ENCODE data around the gene MARK3. TPM values are rescaled to one million over a fixed set of nuclear protein-coding genes. Genes with fewer than 3 reads are reported as not detected.

MARK3 gene
- polyA plus RNA-seq, 1 donor (not counting 4 experiments of a cell fraction or from before 2014, with no cell fraction given): 133 TPM

DNA sequence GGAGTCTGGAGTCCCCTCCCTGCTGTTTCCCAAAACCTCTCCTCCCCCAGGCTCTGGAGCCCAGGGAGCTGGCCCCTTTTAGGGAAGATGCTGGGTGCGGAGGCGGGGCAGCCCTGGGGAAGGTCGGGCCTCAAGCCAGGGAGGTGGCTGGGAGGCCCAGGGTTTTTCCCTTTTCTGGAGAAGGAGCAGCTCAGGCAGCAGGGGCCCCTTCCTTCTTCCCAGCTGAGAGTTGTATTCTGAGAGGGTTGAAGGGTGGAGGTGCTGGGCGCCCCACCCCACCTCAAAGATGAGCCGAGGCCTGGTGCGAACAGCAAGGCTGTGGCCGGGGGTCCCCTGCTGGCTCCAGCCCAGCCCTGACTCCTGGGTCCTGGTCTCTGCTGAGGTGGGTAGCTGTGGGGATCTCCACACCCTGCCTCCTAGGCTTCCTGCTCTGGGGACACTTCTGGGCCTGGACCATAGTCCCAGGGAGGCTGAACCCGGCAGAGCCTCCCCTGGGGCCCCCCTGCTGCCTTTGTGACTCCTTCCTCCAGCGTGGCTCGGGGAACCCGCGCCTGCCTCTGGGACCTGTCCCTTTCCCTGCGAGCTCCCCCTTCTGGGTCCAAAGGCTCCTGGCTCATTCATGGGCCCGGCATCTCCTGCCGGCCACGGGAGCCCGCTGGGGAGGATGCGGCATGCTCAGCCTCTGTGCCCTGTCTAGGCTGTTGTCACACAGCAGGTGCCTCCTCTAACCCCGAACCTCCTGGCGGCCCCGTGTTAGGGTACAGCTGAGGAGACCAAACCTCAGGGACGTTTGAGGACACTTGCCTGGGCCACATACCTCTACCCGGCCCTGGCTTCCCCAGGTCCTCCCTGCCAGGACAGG lies 148.2 kb downstream of the MARK3 start:
- DNase-seq (ENCODE audit: low read depth, low spot score) (no peak), FAIRE-seq (no peak)
- Histone ChIP-seq H3K4me3 (ENCODE audit: control insufficient read depth in 2 of 3, extremely low read depth in 1 of 3, insufficient read depth in 2 of 3, low read depth in 1 of 3, low read length in 3 of 3) (no peak overlapping the region), H3K79me2 (ENCODE audit: control insufficient read depth, insufficient read depth, low read length) (peaks cover 32% of the 10 kb centered on the region), H3K9ac (ENCODE audit: control insufficient read depth, extremely low read depth, insufficient read depth, low read length) (no peak overlapping the region), H3K9me3 (ENCODE audit: control insufficient read depth, low read depth, low read length) (no peaks in the 10 kb centered on the region), H4K20me1 (ENCODE audit: control insufficient read depth, extremely low read depth, insufficient read depth, low read length) (no peaks in the 10 kb centered on the region), H3K27me3 (ENCODE audit: control insufficient read depth, extremely low read depth, insufficient read depth, low read length) (no peaks in the 10 kb centered on the region), H3K4me2 (ENCODE audit: control insufficient read depth, extremely low read depth, insufficient read depth, low read depth, low read length) (no peak overlapping the region), H3K27ac (ENCODE audit: control insufficient read depth, insufficient read depth, low read length) (no peak overlapping the region), H3K9me1 (ENCODE audit: control insufficient read depth, extremely low read depth, insufficient read depth, low read length) (no peaks in the 10 kb centered on the region), H3K36me3 (ENCODE audit: control insufficient read depth in 2 of 2, extremely low read depth in 1 of 2, insufficient read depth in 2 of 2, low read length in 2 of 2) (peaks cover 8 to 22% of the 10 kb centered on the region in 2 experiments), H2AFZ (ENCODE audit: control insufficient read depth, low read length) (no peak overlapping the region), H3K4me1 (ENCODE audit: control insufficient read depth, extremely low read depth, insufficient read depth, low read length) (peaks cover 13% of the 10 kb centered on the region)
- dilution Hi-C loops (cut with MboI; ENCODE audit: extremely low pct_ligation_motif_present, low sequenced_read_pairs): no loop called here
- TF ChIP-seq, protein P1, sequence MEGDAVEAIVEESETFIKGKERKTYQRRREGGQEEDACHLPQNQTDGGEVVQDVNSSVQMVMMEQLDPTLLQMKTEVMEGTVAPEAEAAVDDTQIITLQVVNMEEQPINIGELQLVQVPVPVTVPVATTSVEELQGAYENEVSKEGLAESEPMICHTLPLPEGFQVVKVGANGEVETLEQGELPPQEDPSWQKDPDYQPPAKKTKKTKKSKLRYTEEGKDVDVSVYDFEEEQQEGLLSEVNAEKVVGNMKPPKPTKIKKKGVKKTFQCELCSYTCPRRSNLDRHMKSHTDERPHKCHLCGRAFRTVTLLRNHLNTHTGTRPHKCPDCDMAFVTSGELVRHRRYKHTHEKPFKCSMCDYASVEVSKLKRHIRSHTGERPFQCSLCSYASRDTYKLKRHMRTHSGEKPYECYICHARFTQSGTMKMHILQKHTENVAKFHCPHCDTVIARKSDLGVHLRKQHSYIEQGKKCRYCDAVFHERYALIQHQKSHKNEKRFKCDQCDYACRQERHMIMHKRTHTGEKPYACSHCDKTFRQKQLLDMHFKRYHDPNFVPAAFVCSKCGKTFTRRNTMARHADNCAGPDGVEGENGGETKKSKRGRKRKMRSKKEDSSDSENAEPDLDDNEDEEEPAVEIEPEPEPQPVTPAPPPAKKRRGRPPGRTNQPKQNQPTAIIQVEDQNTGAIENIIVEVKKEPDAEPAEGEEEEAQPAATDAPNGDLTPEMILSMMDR (optimal IDR thresholded peaks at IDR 0.05 in 1 of 3, IDR thresholded peaks at IDR 0.05 in 1 of 3, conservative IDR thresholded peaks at IDR 0.05 in 1 of 3; ENCODE audit: extremely low read depth in 1 of 3, insufficient read depth in 2 of 3, low read length in 3 of 3): no peak
- no peak for TF ChIP-seq EZH2 (IDR thresholded peaks at IDR 0.05; ENCODE audit: low read length)

DNA sequence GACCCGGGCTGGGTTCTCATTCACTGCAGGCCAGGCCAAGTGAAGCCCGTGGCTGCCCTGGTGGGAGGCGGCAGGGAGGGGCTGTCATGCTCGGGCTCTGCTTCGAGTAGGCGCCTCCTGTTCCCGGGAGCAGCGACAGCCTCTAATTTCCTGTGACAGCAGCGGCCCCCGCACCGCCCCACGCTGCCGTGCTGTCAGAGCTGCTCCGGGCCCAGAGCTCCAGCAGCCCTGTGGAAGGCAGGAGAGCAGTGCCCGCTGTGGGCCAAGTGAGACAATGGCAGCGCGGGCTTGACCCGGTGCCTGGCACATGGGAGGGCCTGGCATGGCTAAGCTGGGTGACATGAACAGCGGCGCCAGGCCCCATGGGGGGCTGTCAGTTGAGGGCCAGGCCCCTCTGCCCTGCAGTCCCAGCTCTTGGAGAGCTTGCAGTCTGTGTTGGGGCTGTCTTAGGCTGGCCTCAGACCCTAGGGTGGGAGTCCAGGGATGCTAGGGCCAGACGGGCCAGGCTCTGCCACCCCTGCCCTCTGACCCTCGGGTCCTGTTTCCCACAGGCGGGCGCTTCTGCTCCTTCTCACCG lies 148.9 kb downstream of the MARK3 start:
- FAIRE-seq (no peak), DNase-seq (ENCODE audit: low read depth, low spot score) (no peak)
- dilution Hi-C loops (cut with MboI; ENCODE audit: extremely low pct_ligation_motif_present, low sequenced_read_pairs): no loop called here
- Histone ChIP-seq H3K4me1 (ENCODE audit: control insufficient read depth, extremely low read depth, insufficient read depth, low read length) (peaks cover 9% of the 10 kb centered on the region), H3K4me2 (ENCODE audit: control insufficient read depth, extremely low read depth, insufficient read depth, low read depth, low read length) (no peak overlapping the region), H3K9me3 (ENCODE audit: control insufficient read depth, low read depth, low read length) (no peaks in the 10 kb centered on the region), H3K9ac (ENCODE audit: control insufficient read depth, extremely low read depth, insufficient read depth, low read length) (no peak overlapping the region), H3K36me3 (ENCODE audit: control insufficient read depth in 2 of 2, extremely low read depth in 1 of 2, insufficient read depth in 2 of 2, low read length in 2 of 2) (peaks cover 8 to 22% of the 10 kb centered on the region in 2 experiments), H4K20me1 (ENCODE audit: control insufficient read depth, extremely low read depth, insufficient read depth, low read length) (no peaks in the 10 kb centered on the region), H3K27me3 (ENCODE audit: control insufficient read depth, extremely low read depth, insufficient read depth, low read length) (no peaks in the 10 kb centered on the region), H3K4me3 (ENCODE audit: control insufficient read depth in 2 of 3, extremely low read depth in 1 of 3, insufficient read depth in 2 of 3, low read depth in 1 of 3, low read length in 3 of 3) (no peak overlapping the region), H2AFZ (ENCODE audit: control insufficient read depth, low read length) (no peak overlapping the region), H3K9me1 (ENCODE audit: control insufficient read depth, extremely low read depth, insufficient read depth, low read length) (no peaks in the 10 kb centered on the region), H3K79me2 (ENCODE audit: control insufficient read depth, insufficient read depth, low read length) (peaks cover 32% of the 10 kb centered on the region), H3K27ac (ENCODE audit: control insufficient read depth, insufficient read depth, low read length) (no peak overlapping the region)
- TF ChIP-seq EZH2 (IDR thresholded peaks at IDR 0.05; ENCODE audit: low read length): no peak
- TF ChIP-seq, protein P1 (optimal IDR thresholded peaks at IDR 0.05 in 1 of 3, IDR thresholded peaks at IDR 0.05 in 1 of 3, conservative IDR thresholded peaks at IDR 0.05 in 1 of 3; ENCODE audit: extremely low read depth in 1 of 3, insufficient read depth in 2 of 3, low read length in 3 of 3): no peak
